GM06990 (cell line): ENCODE results near the gene TSPAN31.

ENCODE experiments used
- DNase-seq: peaks from one replicate; pipeline ENCODE4 v3.0.0-alpha.2; 2011; ENCODE audit not compliant: insufficient read length; ENCODE audit errors: extremely low read depth
- H3K27me3 ChIP-seq: replicated peaks from 2 replicates; pipeline ENCODE4 v1.6.0; 2011; ENCODE audit warnings: low read length; ENCODE audit not compliant: control insufficient read depth, insufficient read depth
- H3K36me3 ChIP-seq: 2 replicates; pipeline ENCODE4 v1.5.1; 2011; ENCODE audit warnings: low read length; ENCODE audit not compliant: control insufficient read depth, insufficient read depth
- H3K4me3 ChIP-seq: replicated peaks from 2 replicates; pipeline ENCODE4 v1.5.1; 2011; ENCODE audit warnings: low read depth, mild to moderate bottlenecking, control low read depth, low read length
- CTCF ChIP-seq: IDR thresholded peaks from 2 replicates; pipeline ENCODE4 v1.5.1; 2011; ENCODE audit warnings: low read length, control low read depth, mild to moderate bottlenecking, inconsistent platforms; ENCODE audit not compliant: insufficient read depth, poor library complexity, severe bottlenecking

The TSPAN31 gene

GRCh38 chr12:57765698-57766463 lies 21.0 kb downstream of the TSPAN31 start:
- H3K4me3 ChIP-seq = peak overlapping the region; percentile 54
- DNase-seq = no peak
- no peaks in the 10 kb centered on the region; the same call in 1 of the 2 replicates for H3K27me3 ChIP-seq
- TF ChIP-seq CTCF = no peak
- peaks cover 4% of the 10 kb centered on the region for H3K36me3 ChIP-seq

GRCh38 chr12:57766464-57767304 lies 21.8 kb downstream of the TSPAN31 start, which contains the start of gene CYP27B1:
TSS of gene CYP27B1 (minus strand) at chr12:57767078. CDS start at chr12:57767041, 37 bp downstream.
- Histone ChIP-seq H3K27me3 (no peaks in the 10 kb centered on the region; the same call in 1 of the 2 replicates), H3K36me3 (peaks cover 4% of the 10 kb centered on the region), H3K4me3 (no peak within 1 kb of the TSS)
- no peak for DNase-seq
- TF ChIP-seq CTCF = no peak

GRCh38 chr12:57767305-57767698 lies 22.5 kb downstream of the TSPAN31 start:
- Histone ChIP-seq H3K27me3 (no peaks in the 10 kb centered on the region; the same call in 1 of the 2 replicates), H3K4me3 (no peak overlapping the region), H3K36me3 (peaks cover 4% of the 10 kb centered on the region)
- TF ChIP-seq CTCF = no peak
- no peak for DNase-seq

- Histone ChIP-seq H3K36me3 (peaks cover 4% of the 10 kb centered on the region), H3K4me3 (no peak overlapping the region), H3K27me3 (no peaks in the 10 kb centered on the region; the same call in 1 of the 2 replicates)
- TF ChIP-seq CTCF = no peak
- DNase-seq = no peak
These were observed 23.0 kb downstream of the TSPAN31 start for GRCh38 chr12:57767876-57768275.

- no peak for DNase-seq
- H3K4me3 ChIP-seq = no peak overlapping the region
- H3K27me3 ChIP-seq = no peaks in the 10 kb centered on the region; the same call in 1 of the 2 replicates
- H3K36me3 ChIP-seq = peaks cover 4% of the 10 kb centered on the region
- TF ChIP-seq CTCF = no peak
These were observed 24.8 kb downstream of the TSPAN31 start for GRCh38 chr12:57769594-57769993.
